K562 (cell line): ENCODE results near the gene PCDH19.

Experiments used
- EP400 ChIP-seq: fragments of 450-650 bp; IDR thresholded peaks from 2 replicates; pipeline ENCODE4 v1.6.1; 2017; ENCODE audit warnings: antibody characterized with exemption, mild to moderate bottlenecking, moderate library complexity
- FOXJ3 ChIP-seq: sonication (generic); formaldehyde crosslinking; IDR thresholded peaks from 2 replicates; pipeline ENCODE4 v1.4.0; 2020; ENCODE audit warnings: mild to moderate bottlenecking, missing genetic modification reagents
- NR2C1 ChIP-seq, 2 experiments: fragments of 450-650 bp; IDR thresholded peaks; 2 replicates each; pipeline ENCODE4 v1.6.1; 2017; ENCODE audit warnings: mild to moderate bottlenecking in 2 of 2, antibody characterized with exemption in 1 of 2, inconsistent platforms in 1 of 2, missing compliant biosample characterization in 1 of 2, missing genetic modification characterization in 1 of 2
- YY1 ChIP-seq, 3 experiments: IDR thresholded peaks; 2 replicates each; pipeline ENCODE4 v1.6.1; 2011; ENCODE audit warnings: low read length in 2 of 3, mild to moderate bottlenecking in 2 of 3, moderate library complexity in 2 of 3, borderline replicate concordance in 1 of 3, control low read depth in 1 of 3, low read depth in 1 of 3; ENCODE audit not compliant: insufficient read depth in 3 of 3, insufficient replicate concordance in 2 of 3, control insufficient read depth in 1 of 3, insufficient read length in 1 of 3; ENCODE audit errors: extremely low read depth in 1 of 3
- ZBTB1 ChIP-seq: sonication (generic); formaldehyde crosslinking; IDR thresholded peaks from 2 replicates; pipeline ENCODE4 v1.8.1; 2023; ENCODE audit warnings: missing genetic modification reagents, low read depth, mild to moderate bottlenecking, borderline replicate concordance
- TF ChIP-seq, protein P1 (sequence below): sonication (generic); formaldehyde crosslinking; IDR thresholded peaks from 2 replicates; pipeline ENCODE4 v1.8.1; 2022; ENCODE audit warnings: missing genetic modification reagents
- TF ChIP-seq, protein P2 (sequence below), 3 experiments: IDR thresholded peaks in 2 of 3; conservative IDR thresholded peaks in 1 of 3; 2 replicates each; pipeline ENCODE4 v1.5.1; 2011 to 2012; ENCODE audit warnings: low read length in 3 of 3, mild to moderate bottlenecking in 3 of 3, control low read depth in 2 of 3, improper control_type of control experiment in 1 of 3, inconsistent platforms in 1 of 3, low read depth in 1 of 3, mixed read lengths in 1 of 3, moderate library complexity in 1 of 3; ENCODE audit not compliant: insufficient read depth in 2 of 3

DNA sequence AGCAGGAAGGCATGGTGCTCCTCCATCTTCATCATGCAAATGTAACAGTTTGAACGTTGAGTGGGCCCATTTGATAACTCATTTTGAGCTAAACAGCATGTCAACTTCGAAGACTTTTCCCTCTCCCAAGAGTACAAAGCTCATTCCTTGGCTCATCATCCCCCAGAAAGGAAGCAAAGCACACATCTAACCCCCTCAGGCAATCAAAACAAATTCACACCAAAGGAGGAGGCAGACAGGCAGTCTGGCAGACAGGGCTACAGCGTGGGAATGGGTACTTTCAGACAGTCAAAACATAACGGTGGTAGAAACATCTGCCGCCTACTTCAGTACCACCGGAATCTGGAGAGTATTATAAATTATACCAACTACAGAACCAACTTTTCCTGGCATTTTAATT is 81.7 kb downstream of the PCDH19 start:
- TF ChIP-seq, protein P1, sequence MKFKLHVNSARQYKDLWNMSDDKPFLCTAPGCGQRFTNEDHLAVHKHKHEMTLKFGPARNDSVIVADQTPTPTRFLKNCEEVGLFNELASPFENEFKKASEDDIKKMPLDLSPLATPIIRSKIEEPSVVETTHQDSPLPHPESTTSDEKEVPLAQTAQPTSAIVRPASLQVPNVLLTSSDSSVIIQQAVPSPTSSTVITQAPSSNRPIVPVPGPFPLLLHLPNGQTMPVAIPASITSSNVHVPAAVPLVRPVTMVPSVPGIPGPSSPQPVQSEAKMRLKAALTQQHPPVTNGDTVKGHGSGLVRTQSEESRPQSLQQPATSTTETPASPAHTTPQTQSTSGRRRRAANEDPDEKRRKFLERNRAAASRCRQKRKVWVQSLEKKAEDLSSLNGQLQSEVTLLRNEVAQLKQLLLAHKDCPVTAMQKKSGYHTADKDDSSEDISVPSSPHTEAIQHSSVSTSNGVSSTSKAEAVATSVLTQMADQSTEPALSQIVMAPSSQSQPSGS (CRISPR knock-in tag): no peak
- TF ChIP-seq ZBTB1 (CRISPR knock-in tag) (no peak), NR2C1 (IDR thresholded peaks at IDR 0.05) (no peak), NR2C1 (tag; IDR thresholded peaks at IDR 0.05) (no peak), YY1 (IDR thresholded peaks at IDR 0.05; ENCODE audit: borderline replicate concordance in 1 of 3, control insufficient read depth in 1 of 3, extremely low read depth in 1 of 3, insufficient read depth in 3 of 3, insufficient read length in 1 of 3, insufficient replicate concordance in 2 of 3, low read depth in 1 of 3, low read length in 2 of 3) (no peak), FOXJ3 (no peak), EP400 (no peak)
- TF ChIP-seq, protein P2, sequence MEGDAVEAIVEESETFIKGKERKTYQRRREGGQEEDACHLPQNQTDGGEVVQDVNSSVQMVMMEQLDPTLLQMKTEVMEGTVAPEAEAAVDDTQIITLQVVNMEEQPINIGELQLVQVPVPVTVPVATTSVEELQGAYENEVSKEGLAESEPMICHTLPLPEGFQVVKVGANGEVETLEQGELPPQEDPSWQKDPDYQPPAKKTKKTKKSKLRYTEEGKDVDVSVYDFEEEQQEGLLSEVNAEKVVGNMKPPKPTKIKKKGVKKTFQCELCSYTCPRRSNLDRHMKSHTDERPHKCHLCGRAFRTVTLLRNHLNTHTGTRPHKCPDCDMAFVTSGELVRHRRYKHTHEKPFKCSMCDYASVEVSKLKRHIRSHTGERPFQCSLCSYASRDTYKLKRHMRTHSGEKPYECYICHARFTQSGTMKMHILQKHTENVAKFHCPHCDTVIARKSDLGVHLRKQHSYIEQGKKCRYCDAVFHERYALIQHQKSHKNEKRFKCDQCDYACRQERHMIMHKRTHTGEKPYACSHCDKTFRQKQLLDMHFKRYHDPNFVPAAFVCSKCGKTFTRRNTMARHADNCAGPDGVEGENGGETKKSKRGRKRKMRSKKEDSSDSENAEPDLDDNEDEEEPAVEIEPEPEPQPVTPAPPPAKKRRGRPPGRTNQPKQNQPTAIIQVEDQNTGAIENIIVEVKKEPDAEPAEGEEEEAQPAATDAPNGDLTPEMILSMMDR (IDR thresholded peaks at IDR 0.05 in 2 of 3, conservative IDR thresholded peaks at IDR 0.05 in 1 of 3; ENCODE audit: insufficient read depth in 2 of 3, low read depth in 1 of 3, low read length in 3 of 3): no peak
